ENCODE results near the gene ATXN1.

DNA sequence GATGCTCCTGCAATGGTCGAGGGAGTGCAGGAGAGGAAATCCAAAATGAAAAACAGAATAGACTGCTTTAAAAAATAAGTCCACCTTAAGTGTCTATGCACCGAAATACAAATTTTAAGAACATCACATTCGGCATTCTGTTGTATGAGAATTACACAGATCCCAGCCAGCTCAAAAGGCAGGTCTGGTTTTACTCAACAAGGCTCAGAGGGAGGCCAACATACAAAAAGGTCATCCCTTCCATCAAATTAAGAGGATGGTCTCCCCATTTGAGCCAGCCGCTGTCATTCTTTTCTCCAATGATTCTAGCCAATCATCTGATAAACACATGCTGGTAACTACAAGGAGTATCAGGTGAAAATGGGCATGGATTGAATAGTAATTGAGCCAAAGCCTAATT lies 7.9 kb downstream of the ATXN1 start:
- no peak for TF ChIP-seq EZH2 (IDR thresholded peaks at IDR 0.05; ENCODE audit: insufficient read depth, poor library complexity, severe bottlenecking)
- TF ChIP-seq EZH2phosphoT487 (IDR thresholded peaks at IDR 0.05; ENCODE audit: insufficient read depth, low read depth): no peak

Data from GM23248 (cell line).